ENCODE measurements around the gene PDP2.
"Not testable (repeated sequence)": the region's sequence is repeated elsewhere in the genome, so short reads cannot be mapped to it uniquely, and the experiment has no call there.

Gene PDP2

DNA sequence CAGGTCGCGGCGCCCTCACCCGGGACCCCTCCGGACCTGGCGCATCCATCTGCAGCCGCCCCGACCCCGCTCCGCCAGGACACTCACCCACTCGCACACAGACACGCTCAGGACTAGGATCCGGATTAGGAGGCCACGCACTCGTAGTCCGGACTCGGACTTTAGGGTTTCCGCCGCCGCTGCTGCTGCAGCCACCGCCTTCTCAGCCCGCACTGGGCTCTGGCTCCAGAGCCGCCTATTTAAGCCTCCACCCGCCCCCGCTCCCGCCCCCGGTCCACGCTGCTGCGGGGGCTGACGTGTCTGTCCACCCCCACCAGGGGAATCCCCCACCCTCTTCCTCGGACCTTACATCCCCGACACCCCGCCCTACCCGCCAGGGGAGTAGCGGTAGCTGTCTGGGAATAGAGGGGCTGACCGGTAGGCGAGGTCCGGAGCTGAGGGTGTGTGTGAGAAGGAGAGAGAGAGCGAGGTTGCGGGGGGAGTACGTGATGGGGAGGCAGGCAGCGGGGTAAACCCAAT, 45.1 kb downstream of the PDP2 start, which contains the start of gene RRAD:
Gene RRAD, minus strand, starts transcription at position 214 of the 519 bp plus-strand sequence. CDS start 356 bp downstream, outside the sequence.
- TF ChIP-seq POLR2A (IDR thresholded peaks at IDR 0.05; ENCODE audit: low read depth, low read length) (no peak), TAF1 (IDR thresholded peaks at IDR 0.05; ENCODE audit: borderline replicate concordance, low read depth, low read length) (no peak), POLR2AphosphoS5 (IDR thresholded peaks at IDR 0.05; ENCODE audit: low read depth, low read length) (no peak)
- DNase-seq (ENCODE audit: insufficient read length) (no peak), FAIRE-seq (peak; percentile 71)

DNA sequence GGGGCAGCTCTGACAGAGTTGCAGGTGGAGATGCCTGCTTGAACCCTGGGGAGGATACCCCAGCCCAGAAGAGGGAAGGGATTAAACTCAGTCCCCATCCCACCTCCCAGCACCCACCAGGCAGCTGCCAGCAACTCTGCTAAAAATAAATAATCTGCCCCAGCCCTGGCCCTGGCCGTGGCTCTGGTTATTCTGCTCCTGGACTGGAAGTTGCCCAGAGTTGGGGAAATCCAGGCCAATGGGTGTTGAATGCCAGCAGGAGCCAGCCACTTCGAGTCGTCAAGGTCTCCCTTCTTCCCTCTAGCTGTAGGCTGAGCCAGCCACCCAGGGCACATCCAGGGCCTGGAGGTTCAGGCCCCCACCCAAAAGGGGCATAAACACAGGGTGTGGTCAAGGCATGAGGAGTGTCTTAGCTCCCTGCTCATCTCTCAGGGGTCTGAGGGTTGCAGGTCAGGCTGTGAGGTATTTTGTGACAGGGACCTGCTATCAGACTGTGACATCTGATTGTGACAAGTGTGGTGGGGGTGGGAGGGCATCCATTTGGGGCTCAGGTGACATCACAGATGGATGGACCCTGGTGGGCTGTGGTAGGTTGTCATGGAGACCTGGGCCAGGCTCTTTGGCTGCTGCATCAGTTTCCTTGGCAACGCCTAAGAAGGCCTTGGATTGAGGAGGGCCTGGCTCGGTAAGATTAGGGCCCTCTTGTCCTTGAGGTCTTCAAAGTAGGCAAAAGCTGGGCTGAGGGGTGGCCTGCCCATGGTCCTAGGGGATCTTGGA, 46.0 kb downstream of the PDP2 start:
- no peak for TF ChIP-seq POLR2A (IDR thresholded peaks at IDR 0.05; ENCODE audit: low read depth, low read length)
- TF ChIP-seq POLR2AphosphoS5 (IDR thresholded peaks at IDR 0.05; ENCODE audit: low read depth, low read length) = no peak
- no peak for TF ChIP-seq TAF1 (IDR thresholded peaks at IDR 0.05; ENCODE audit: borderline replicate concordance, low read depth, low read length)
- no peak for FAIRE-seq
- no peak for DNase-seq (ENCODE audit: insufficient read length)

DNA sequence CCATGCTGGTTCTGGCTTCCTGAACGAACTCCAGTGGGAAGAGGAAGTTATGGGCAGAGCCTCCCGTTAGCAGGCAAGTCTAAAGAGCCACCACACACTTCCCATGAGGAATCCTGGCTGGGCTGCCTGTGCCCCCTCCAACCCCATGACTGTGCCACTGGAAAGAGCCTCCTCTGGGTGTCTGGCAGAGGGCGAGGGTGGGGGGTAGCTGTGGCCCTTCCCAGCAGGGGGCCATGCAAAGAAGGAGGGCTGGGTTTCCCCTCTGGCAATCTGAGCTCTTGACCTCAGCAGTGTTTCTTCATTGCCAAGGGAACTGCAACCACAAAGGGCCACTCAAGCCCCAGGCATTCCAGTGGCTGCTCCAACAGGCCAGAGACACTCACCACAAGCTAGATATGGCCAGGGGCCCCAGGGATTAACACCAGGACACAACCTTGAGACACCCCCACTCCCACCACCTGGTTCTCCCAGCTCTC, 46.7 kb downstream of the PDP2 start:
- DNase-seq (ENCODE audit: insufficient read length) (no peak), FAIRE-seq (no peak)
- no peak for TF ChIP-seq TAF1 (IDR thresholded peaks at IDR 0.05; ENCODE audit: borderline replicate concordance, low read depth, low read length)
- no peak for TF ChIP-seq POLR2AphosphoS5 (IDR thresholded peaks at IDR 0.05; ENCODE audit: low read depth, low read length)
- TF ChIP-seq POLR2A (IDR thresholded peaks at IDR 0.05; ENCODE audit: low read depth, low read length) = no peak

DNA sequence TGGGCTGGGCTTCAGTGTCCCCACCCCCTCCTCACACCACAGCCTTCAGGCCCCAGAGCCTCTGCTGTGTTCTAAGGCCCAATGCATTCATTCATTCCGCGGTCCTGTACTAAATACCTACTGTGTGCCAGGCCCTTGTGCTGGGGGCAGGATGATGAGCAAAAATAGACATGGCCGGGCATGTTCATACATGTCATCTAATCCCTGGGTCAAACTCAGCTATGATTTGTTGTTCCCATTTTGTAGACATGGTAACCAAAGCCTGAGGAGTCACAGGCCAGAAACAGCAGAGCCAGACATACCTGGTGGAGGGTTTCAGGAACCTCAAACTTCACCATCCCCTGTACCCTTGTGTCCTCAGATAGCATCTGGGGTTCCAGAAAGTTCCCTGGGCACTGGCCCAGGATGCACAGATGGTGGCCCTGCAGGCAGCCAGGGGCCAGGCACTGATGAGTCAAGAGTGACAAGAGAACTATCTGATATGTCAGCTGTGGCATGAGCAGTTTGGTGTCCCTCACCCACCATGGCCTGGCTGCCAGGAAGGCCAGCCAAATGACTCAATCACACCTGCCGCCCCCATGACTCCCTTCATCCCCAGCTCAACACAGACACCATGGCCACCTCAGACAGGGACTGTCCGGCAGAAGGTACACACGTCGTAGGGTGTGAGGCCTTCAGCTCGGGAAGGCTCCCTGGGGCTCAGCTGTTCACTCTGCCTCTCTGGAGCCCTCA, 47.8 kb downstream of the PDP2 start:
- DNase-seq (ENCODE audit: insufficient read length) (no peak), FAIRE-seq (no peak)

DNA sequence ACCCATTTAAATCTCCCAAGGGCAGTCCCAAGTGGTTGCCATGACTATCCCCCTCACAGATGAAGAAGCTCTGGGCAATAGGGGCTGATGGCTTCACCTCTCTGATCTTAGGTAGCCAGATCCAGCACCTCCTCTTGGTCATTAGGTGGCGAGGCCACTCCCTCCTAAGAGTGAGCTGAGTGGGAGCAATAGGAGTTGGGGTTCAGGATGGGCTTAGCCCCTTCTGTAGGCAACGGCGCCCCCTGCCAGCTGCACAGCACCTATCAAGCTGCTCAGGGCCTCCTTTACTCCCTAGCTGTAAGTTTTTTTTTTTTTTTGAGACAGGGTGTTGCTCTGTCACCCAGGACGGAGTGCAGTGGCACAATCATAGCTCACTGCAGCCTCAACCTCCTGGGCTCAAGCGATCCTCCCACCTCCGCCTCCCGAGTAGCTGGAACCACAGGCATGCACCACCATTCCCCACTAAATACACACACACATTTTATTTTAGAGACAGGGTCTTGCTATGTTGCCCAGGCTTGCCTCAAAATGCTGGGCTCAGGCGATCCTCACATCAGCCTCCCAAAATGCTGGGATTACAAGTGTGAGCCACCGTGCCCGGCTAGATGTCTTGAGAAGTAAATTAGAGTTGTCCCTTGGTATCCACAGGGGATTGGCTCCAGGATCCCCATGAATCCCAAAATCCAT, 48.5 kb downstream of the PDP2 start:
- DNase-seq (ENCODE audit: insufficient read length) = no peak
- no peak for FAIRE-seq
- TF ChIP-seq POLR2A (IDR thresholded peaks at IDR 0.05; ENCODE audit: low read depth, low read length) (no peak), TAF1 (IDR thresholded peaks at IDR 0.05; ENCODE audit: borderline replicate concordance, low read depth, low read length) (no peak), POLR2AphosphoS5 (IDR thresholded peaks at IDR 0.05; ENCODE audit: low read depth, low read length) (no peak)

More for the DNA sequence above, 47.8 kb downstream of the PDP2 start:
- TF ChIP-seq POLR2A (IDR thresholded peaks at IDR 0.05; ENCODE audit: low read depth, low read length) = no peak
- TF ChIP-seq TAF1 (IDR thresholded peaks at IDR 0.05; ENCODE audit: borderline replicate concordance, low read depth, low read length) = no peak
- no peak for TF ChIP-seq POLR2AphosphoS5 (IDR thresholded peaks at IDR 0.05; ENCODE audit: low read depth, low read length)

DNA sequence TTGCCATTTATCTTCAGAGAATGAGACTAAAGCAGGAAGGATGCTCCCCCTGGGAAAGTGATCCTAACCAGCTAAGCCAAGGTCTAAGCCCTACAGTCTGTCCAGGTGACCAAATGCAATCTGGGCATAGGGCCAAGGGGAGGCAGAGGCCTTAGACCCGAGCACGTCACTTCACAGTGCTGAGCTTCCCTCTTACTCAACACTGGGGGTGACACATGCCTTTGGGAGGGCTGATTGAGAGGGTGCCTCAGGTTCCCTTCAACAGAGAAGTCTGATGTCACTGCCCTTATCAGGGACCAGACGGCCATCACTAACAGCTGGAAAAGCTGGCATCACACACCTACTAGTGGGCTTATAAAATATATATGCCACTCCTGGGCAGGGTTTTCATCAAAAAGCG, 49.9 kb downstream of the PDP2 start:
- TF ChIP-seq POLR2A (IDR thresholded peaks at IDR 0.05; ENCODE audit: low read depth, low read length) = no peak
- TF ChIP-seq TAF1 (IDR thresholded peaks at IDR 0.05; ENCODE audit: borderline replicate concordance, low read depth, low read length) = no peak
- TF ChIP-seq POLR2AphosphoS5 (IDR thresholded peaks at IDR 0.05; ENCODE audit: low read depth, low read length) = no peak
- DNase-seq (ENCODE audit: insufficient read length) = no peak

DNA sequence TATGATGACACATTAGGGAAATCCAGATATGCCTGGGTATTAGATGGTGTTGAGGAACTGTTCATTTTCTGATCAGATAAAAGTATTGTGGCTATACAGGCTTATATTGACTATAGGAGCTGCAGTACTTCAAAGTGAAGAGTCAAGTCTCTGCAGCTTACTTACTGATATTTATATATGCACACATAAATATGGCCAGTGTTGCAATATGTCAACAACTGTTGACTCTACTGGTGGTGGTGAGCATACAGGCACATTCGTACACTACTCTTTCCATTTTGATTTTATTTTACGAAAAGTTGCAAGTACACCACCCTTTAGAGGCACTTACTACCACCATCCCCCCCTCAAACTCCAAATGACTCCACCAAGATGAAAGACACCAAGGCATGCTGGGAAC, 51.4 kb downstream of the PDP2 start:
- DNase-seq (ENCODE audit: insufficient read length) (no peak), FAIRE-seq (no peak)
- TF ChIP-seq TAF1 (IDR thresholded peaks at IDR 0.05; ENCODE audit: borderline replicate concordance, low read depth, low read length) (no peak), POLR2A (IDR thresholded peaks at IDR 0.05; ENCODE audit: low read depth, low read length) (peak; percentile 35; the same call in 1 of the 2 replicates), POLR2AphosphoS5 (IDR thresholded peaks at IDR 0.05; ENCODE audit: low read depth, low read length) (peak; percentile 26; the same call in 1 of the 2 replicates)

More for the DNA sequence above, 49.9 kb downstream of the PDP2 start:
- FAIRE-seq = no peak

DNA sequence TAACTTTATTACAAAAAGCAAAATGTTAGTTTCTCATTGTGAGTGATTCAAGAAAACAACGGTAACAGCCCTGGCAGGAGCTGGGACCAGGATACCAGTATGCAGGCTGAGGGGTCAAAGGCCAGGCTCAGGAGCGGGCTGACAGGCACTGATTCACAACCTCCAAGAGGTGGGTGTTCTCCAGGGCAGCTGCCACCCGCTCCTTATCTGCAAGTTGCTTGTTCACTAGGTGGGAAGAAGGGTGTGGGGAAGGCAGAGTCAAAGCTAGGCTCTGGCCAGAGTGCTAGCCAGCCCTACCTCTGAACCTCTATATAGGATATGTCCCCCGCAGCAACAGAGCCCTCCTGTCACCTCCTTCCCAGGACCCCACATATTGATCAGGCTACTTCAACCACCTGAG, 51.8 kb downstream of the PDP2 start:
- no peak for DNase-seq (ENCODE audit: insufficient read length)
- FAIRE-seq = no peak

DNA sequence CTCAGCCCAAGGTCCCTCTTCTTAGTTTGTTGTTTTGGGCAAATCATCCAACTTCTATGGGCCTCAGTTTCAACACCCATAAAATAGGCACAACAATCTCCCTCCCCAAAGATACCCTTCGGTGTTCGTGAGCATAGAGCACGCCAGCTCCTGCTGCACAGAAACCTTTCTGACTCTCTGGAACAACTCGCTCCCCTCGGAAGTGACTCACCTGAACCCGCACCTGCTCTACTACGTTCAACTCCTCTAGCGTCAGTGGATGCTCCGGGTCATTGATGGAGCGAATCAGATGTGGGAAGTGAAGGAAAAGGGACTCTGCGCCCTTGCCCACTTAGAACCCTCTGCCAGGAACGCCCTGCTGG, 53.4 kb downstream of the PDP2 start:
- DNase-seq (ENCODE audit: insufficient read length) (no peak), FAIRE-seq (no peak)
- no peak for TF ChIP-seq TAF1 (IDR thresholded peaks at IDR 0.05; ENCODE audit: borderline replicate concordance, low read depth, low read length)
- no peak for TF ChIP-seq POLR2AphosphoS5 (IDR thresholded peaks at IDR 0.05; ENCODE audit: low read depth, low read length)
- TF ChIP-seq POLR2A (IDR thresholded peaks at IDR 0.05; ENCODE audit: low read depth, low read length) = no peak

More for the DNA sequence above, 51.8 kb downstream of the PDP2 start:
- TF ChIP-seq POLR2A (IDR thresholded peaks at IDR 0.05; ENCODE audit: low read depth, low read length) (no peak), TAF1 (IDR thresholded peaks at IDR 0.05; ENCODE audit: borderline replicate concordance, low read depth, low read length) (no peak), POLR2AphosphoS5 (IDR thresholded peaks at IDR 0.05; ENCODE audit: low read depth, low read length) (no peak)

DNA sequence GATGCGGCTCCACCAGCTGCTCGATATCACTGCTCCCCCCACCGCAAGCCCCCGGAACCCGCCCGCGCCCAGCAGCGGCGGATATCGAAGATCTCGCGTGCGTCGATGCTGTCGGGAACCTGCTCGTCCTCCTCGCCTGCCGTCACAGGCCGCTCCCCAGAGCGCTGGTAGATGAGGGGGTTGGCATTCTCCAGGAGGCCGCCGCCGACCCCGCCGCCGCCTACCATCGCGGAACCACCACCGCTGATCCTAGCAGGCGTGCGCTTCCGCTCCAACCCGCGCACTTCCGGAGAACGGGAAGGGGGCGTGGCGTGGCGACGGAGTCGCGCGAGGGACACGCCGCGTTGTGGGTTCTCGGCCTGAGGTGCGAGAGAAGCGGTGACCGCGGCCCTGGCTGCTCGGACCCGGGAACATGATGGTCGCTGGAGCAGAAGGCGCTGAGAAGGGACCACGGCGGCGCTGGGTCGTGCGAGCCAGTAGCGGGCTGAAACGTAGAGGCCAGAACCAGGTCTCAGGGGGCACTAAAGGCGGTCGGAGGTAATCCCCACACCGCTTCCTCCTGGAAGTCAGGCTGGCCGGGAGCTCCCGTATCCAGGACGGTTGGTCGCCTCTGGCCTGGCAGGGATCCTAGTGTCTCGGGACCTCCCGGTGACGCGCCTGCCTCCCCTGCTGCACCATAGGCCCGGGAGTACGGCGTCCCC, 54.0 kb downstream of the PDP2 start, which contains the start of gene CIAO2B:
Gene CIAO2B, minus strand, starts transcription at position 265 of the 701 bp plus-strand sequence. Its CDS starts 38 bp downstream, at position 227.
- peak; percentile 97 for DNase-seq (ENCODE audit: insufficient read length)
- TF ChIP-seq POLR2A (IDR thresholded peaks at IDR 0.05; ENCODE audit: low read depth, low read length) (peak; percentile 94; the same call in 1 of the 2 replicates), POLR2AphosphoS5 (IDR thresholded peaks at IDR 0.05; ENCODE audit: low read depth, low read length) (peak; percentile 86), TAF1 (IDR thresholded peaks at IDR 0.05; ENCODE audit: borderline replicate concordance, low read depth, low read length) (peak; percentile 75)
- peak; percentile 99 for FAIRE-seq

DNA sequence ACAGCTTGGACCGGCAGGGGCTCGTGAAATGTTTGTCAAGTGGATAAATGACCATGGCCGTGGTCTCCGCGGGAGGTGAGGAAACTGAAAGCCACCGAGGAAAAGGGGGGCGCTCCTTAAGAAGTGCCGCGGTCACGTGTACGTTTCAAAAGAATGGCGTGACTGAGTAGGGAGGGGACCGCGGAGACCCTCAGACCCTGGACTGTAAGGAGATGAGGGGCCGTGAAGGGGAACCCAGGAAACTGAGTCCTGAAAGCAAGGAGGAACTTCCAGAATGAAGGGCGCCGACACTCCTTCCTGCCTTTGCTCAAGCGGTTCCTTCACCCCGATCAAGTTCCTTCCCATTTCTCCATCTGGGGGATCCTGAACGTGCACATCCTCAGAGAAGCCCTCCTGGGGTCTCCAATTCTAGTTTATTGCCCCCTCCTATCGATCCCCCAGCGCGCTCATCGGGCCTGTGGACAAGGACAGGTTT, 54.6 kb downstream of the PDP2 start:
- FAIRE-seq = not testable (repeated sequence)

More for the DNA sequence above, 54.6 kb downstream of the PDP2 start:
- not testable (repeated sequence) for DNase-seq (ENCODE audit: insufficient read length)
